Left lung (tissue), 10 donors: ENCODE results near the gene PPFIBP2. TPM values are rescaled to one million over a fixed set of nuclear protein-coding genes. Genes with fewer than 3 reads are reported as not detected.
"Not testable (repeated sequence)": the region's sequence is repeated elsewhere in the genome, so short reads cannot be mapped to it uniquely, and the experiment has no call there.

Experiments
- ATAC-seq: fragments of 200-7000 bp; cut with Tn5 transposase; one replicate; pipeline ENCODE4 v1.9.1; 2020; ENCODE audit warnings: moderate library complexity
- DNase-seq, 4 donors: peaks; one replicate each; pipeline ENCODE4 v3.0.0-alpha.2; 2013 to 2020
- H3K27ac ChIP-seq, 2 donors: fragments of 200-600 bp; sonication (generic) in 1 of 2; one replicate each; pipeline versions ENCODE4 v1.5.0 to v1.8.0; 2020 to 2021
- H3K27me3 ChIP-seq, 2 donors: fragments of 200-600 bp; sonication (generic) in 1 of 2; one replicate each; pipeline versions ENCODE4 v1.5.0 to v1.8.0; 2020 to 2021
- H3K36me3 ChIP-seq, 2 donors: fragments of 200-600 bp; sonication (generic) in 1 of 2; one replicate each; pipeline versions ENCODE4 v1.5.0 to v1.8.0; 2020 to 2021
- H3K4me1 ChIP-seq, 2 donors: fragments of 200-600 bp; one replicate each; pipeline ENCODE4 v1.8.0; 2021
- H3K4me3 ChIP-seq, 2 donors: fragments of 200-600 bp; sonication (generic) in 1 of 2; one replicate each; pipeline versions ENCODE4 v1.5.0 to v1.8.0; 2020 to 2021; ENCODE audit warnings: mild to moderate bottlenecking in 1 of 2
- H3K9me3 ChIP-seq, 2 donors: fragments of 200-600 bp; sonication (generic) in 1 of 2; one replicate each; pipeline versions ENCODE4 v1.5.0 to v1.8.0; 2020 to 2021
- intact Hi-C, 2 donors: fragments of 100-400 bp; cut with DNase I; formaldehyde crosslinking; loops; one replicate each; pipeline versions ENCODE4 v1.11.2 to v1.14.2; 2022
- polyA plus RNA-seq, 6 donors: library from polyadenylated mRNA; unstranded; fragments of 120-200 nt; gene quantifications; one replicate each; pipeline ENCODE4 v1.2.1, GENCODE V29; 2013; ENCODE audit not compliant: insufficient read length in 6 of 6
- total RNA-seq, 2 donors: library from RNA; stranded (reverse); fragmentation: NEBNext Ultra II Directional; extraction: Animal tissue kit (Norgen Biotek cat#: 25700); gene quantifications; one replicate each; pipeline ENCODE4 v1.2.1, GENCODE V29; 2021
- TF ChIP-seq, protein P1 (sequence below), 2 donors: fragments of 200-600 bp; sonication (generic) in 1 of 2; IDR thresholded peaks; one replicate each; pipeline versions ENCODE4 v1.5.0 to v1.8.0; 2021; ENCODE audit warnings: antibody characterized with exemption in 2 of 2
- donor health status: DM: no; HTN: yes; CAD: no.
- donor health status: DM: no; HTN: no; CAD: no.

The PPFIBP2 gene
- total and polyA plus RNA-seq, 8 donors, result 18.7 to 48.7 (median 37.3) TPM

DNA sequence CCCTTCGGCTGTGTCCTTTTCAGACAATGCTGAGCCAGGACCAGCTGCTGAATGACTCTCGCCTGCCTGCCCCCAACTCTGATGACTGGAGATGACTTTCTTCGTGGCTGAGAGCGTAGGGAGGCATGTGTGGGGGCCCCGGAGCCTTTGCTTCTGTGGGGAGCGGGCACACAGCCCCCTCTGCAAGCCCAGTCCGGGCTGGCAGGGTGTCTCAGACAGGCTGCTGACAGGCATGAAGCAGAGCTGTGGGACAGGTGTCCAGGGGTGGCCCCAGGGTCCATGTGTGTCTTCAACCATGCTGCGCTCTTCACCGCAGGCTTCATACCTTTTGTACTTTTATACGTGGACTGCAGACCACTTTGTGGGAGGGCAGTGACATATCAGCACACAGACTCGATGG is 142.9 kb downstream of the PPFIBP2 start:
- Histone ChIP-seq H3K27me3 (no peaks in the 10 kb centered on the region), H3K4me3 (no peak overlapping the region), H3K9me3 (no peaks in the 10 kb centered on the region), H3K4me1 (no peaks in the 10 kb centered on the region), H3K36me3 (peaks cover 0 to 40% of the 10 kb centered on the region in 2 donors), H3K27ac (no peak overlapping the region)
- peak; percentile 18 for ATAC-seq
- TF ChIP-seq, protein P1, sequence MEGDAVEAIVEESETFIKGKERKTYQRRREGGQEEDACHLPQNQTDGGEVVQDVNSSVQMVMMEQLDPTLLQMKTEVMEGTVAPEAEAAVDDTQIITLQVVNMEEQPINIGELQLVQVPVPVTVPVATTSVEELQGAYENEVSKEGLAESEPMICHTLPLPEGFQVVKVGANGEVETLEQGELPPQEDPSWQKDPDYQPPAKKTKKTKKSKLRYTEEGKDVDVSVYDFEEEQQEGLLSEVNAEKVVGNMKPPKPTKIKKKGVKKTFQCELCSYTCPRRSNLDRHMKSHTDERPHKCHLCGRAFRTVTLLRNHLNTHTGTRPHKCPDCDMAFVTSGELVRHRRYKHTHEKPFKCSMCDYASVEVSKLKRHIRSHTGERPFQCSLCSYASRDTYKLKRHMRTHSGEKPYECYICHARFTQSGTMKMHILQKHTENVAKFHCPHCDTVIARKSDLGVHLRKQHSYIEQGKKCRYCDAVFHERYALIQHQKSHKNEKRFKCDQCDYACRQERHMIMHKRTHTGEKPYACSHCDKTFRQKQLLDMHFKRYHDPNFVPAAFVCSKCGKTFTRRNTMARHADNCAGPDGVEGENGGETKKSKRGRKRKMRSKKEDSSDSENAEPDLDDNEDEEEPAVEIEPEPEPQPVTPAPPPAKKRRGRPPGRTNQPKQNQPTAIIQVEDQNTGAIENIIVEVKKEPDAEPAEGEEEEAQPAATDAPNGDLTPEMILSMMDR (IDR thresholded peaks at IDR 0.05), result no peak
- intact Hi-C loops, result no loop called here
- no peak for DNase-seq

DNA sequence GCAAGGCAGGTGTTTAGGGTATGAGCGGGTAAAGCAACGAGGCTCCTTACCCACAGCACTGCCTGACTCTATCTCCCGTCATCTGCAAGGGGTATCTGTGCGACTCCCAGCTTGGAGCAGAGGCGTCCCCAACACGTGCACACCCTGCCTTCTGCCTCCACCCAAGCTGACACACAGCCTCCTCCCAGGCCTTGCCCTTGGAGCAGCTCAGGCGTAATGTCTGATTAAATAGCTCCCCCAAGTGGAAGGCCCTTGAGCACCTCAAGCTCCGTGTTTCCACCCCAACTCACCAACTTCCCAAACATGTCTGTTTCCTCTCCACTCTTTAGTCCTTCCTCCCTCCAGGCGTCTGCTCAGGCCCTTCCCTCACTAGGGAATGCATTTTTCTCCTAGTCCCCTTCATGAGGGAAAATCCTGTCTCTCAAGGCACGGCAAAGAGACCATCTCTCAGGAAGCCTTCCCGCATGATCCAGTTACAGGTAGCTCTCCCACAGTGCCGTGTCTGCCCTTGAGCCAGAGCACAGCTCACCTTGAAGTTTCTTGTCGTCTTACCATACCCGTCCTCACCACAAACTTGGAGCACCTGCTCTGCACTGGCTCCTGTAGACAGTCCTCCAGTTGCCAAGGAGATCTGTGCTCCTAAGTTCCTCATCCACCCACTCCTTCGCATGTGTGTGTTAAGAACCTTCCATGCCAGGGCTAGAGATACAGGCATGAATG is 143.7 kb downstream of the PPFIBP2 start:
- no peak overlapping the region for H3K27ac ChIP-seq
- peaks cover 0 to 33% of the 10 kb centered on the region in 2 donors for H3K36me3 ChIP-seq
- intact Hi-C loops, result no loop called here
- TF ChIP-seq, protein P1 (IDR thresholded peaks at IDR 0.05), result peak in 1 of 2 donors; percentile 35
- H3K4me3 ChIP-seq, result no peak overlapping the region
- H3K27me3 ChIP-seq, result no peaks in the 10 kb centered on the region
- DNase-seq, result peak in 2 of 4 donors; percentile 47 to 70
- no peaks in the 10 kb centered on the region for H3K4me1 ChIP-seq
- no peaks in the 10 kb centered on the region for H3K9me3 ChIP-seq
- ATAC-seq, result peak; percentile 98

DNA sequence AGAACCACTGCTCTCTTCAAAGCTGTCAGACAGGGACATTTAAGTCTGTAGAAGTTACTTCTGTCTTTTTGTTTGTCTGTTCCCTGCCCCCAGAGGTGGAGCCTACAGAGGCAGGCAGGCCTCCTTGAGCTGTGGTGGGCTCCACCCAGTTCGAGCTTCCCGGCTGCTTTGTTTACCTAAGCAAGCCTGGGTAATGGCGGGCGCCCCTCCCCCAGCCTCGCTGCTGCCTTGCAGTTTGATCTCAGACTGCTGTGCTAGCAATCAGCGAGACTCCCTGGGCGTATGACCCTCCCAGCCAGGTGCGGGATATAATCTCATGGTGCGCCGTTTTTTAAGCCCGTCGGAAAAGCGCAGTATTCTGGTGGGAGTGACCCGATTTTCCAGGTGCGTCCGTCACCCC is 149.7 kb downstream of the PPFIBP2 start:
- intact Hi-C loops, H3K4me3 ChIP-seq, H3K27ac ChIP-seq, H3K36me3 ChIP-seq, H3K4me1 ChIP-seq, H3K27me3 ChIP-seq, H3K9me3 ChIP-seq, DNase-seq, ATAC-seq: not testable (repeated sequence)

DNA sequence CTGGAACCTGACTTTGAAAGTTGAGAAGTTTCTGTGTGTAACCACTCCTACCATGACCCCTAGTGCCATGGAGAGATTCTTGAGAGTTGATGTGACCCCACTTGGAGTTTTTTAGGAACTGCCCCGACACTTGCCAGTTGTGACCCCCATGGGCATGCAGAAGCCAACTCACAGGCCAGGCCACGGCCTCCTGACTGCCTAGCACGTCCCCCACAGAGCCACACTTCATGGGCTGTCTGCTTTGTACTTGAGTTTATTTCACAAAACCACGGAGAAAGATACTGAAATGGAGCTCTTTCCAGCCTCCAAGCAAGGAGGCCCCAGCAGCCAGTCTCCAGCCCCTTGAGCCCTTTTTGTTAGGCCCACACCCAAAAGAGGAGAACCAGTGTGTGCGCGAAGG is 151.1 kb downstream of the PPFIBP2 start:
- Histone ChIP-seq H3K4me1 (no peaks in the 10 kb centered on the region), H3K27ac (no peak overlapping the region), H3K4me3 (no peak overlapping the region), H3K36me3 (peaks cover 0 to 8% of the 10 kb centered on the region in 2 donors), H3K9me3 (no peaks in the 10 kb centered on the region), H3K27me3 (no peaks in the 10 kb centered on the region)
- ATAC-seq, result no peak
- intact Hi-C loops, result loop anchor here in 1 of 2 donors (5.0 kb wide), 1 partner anchor 93 kb away; no protein-coding TSS in a partner anchor
- TF ChIP-seq, protein P1 (IDR thresholded peaks at IDR 0.05), result no peak
- DNase-seq, result no peak

DNA sequence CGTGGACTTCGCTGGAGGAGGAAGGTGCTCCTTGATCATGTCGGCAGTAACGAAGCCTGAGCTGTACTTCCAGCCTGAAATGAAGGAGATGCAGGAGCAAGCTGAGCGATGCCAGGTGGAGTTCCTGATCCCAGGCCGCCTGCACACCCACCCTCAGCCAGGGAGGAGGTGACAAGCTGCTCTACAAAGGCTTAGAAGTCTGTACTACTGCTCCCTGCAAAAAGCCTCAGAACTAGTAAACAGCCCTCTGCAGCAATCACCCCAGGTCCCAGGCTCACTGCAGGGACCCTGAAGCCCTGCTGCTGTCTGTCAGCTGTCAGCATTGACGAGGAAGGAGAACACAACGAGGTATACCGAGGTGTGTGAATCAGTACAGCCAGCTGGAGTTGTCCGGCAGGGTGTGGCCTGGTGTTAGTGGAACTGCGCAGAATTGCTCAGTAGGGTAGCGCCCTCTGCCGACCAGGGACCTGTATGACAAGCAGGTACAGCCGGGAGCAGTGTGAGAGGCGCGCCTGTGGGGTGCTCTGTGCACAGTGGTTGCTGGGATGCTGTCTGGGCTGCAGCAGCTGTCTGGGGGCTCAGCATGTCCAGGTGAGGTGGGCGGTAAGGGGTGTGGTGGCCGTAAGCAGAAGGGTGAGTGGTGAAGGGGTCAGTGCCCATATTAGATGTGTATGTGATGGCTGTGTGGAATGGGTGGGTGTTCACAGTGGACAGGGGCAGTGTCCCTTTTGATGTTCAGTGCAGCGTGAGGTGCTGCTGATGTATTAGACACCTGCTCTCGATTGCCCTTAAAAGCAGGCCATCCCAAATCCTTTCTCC is 151.9 kb downstream of the PPFIBP2 start:
- TF ChIP-seq, protein P1 (IDR thresholded peaks at IDR 0.05), result peak; percentile 87 to 90
- no peak overlapping the region for H3K27ac ChIP-seq
- H3K27me3 ChIP-seq, result no peaks in the 10 kb centered on the region
- H3K4me1 ChIP-seq, result no peaks in the 10 kb centered on the region
- no peak overlapping the region for H3K4me3 ChIP-seq
- intact Hi-C loops, result loop anchor here in 1 of 2 donors (5.0 kb wide), 1 partner anchor 93 kb away; no protein-coding TSS in a partner anchor
- H3K36me3 ChIP-seq, result peaks cover 0 to 8% of the 10 kb centered on the region in 2 donors
- DNase-seq, result peak; percentile 51 to 94 (median 80)
- peak; percentile 100 for ATAC-seq
- H3K9me3 ChIP-seq, result no peaks in the 10 kb centered on the region
